HUES6 (cell line): ENCODE results near the gene PTPN7.
A peak's percentile ranks its signal among the peaks of the same experiment; 100 is the strongest.
"Not testable (repeated sequence)": the region's sequence is repeated elsewhere in the genome, so short reads cannot be mapped to it uniquely, and the experiment has no call there.

Experiments used
- H3K27ac ChIP-seq: 2 replicates; pipeline ENCODE4 v1.7.0; 2013; ENCODE audit warnings: low read depth, mild to moderate bottlenecking, low read length, inconsistent platforms
- H3K27me3 ChIP-seq: 2 replicates; pipeline ENCODE4 v1.6.1; 2013; ENCODE audit warnings: low read length; ENCODE audit not compliant: control insufficient read depth, insufficient read depth
- H3K36me3 ChIP-seq: 2 replicates; pipeline ENCODE4 v1.6.1; 2013; ENCODE audit warnings: low read length; ENCODE audit not compliant: control insufficient read depth, insufficient read depth
- H3K4me1 ChIP-seq: 2 replicates; pipeline ENCODE4 v1.6.1; 2013; ENCODE audit warnings: low read length; ENCODE audit not compliant: control insufficient read depth, insufficient read depth
- H3K4me3 ChIP-seq: 2 replicates; pipeline ENCODE4 v1.5.1; 2013; ENCODE audit warnings: low read depth, low read length
- H3K9ac ChIP-seq: one replicate; pipeline ENCODE4 v1.6.1; 2013; ENCODE audit warnings: mild to moderate bottlenecking, low read length
- H3K9me3 ChIP-seq: 2 replicates; pipeline ENCODE4 v1.6.1; 2013; ENCODE audit warnings: low read depth, low read length; ENCODE audit not compliant: control insufficient read depth, insufficient read depth

The PTPN7 gene

GRCh38 chr1:202200112-202200548 is 39.7 kb upstream of the PTPN7 start:
- no peaks in the 10 kb centered on the region for H3K9me3 ChIP-seq
- peaks cover 12% of the 10 kb centered on the region for H3K27me3 ChIP-seq
- H3K4me1 ChIP-seq: peaks cover 2% of the 10 kb centered on the region; the same call in 1 of the 2 replicates
- H3K4me3 ChIP-seq: no peak overlapping the region
- H3K27ac ChIP-seq: no peak overlapping the region
- H3K36me3 ChIP-seq: no peaks in the 10 kb centered on the region
- H3K9ac ChIP-seq: no peak overlapping the region

GRCh38 chr1:202199040-202199889 is 38.9 kb upstream of the PTPN7 start:
- no peak overlapping the region for H3K4me3 ChIP-seq
- H3K9ac ChIP-seq: no peak overlapping the region
- H3K27ac ChIP-seq: no peak overlapping the region
- no peaks in the 10 kb centered on the region for H3K36me3 ChIP-seq
- peaks cover 21% of the 10 kb centered on the region for H3K27me3 ChIP-seq
- H3K9me3 ChIP-seq: no peaks in the 10 kb centered on the region
- peaks cover 4% of the 10 kb centered on the region; the same call in 1 of the 2 replicates for H3K4me1 ChIP-seq

- Histone ChIP-seq H3K4me1 (peaks cover 8% of the 10 kb centered on the region; the same call in 1 of the 2 replicates), H3K4me3 (no peak overlapping the region), H3K9ac (no peak overlapping the region), H3K9me3 (no peaks in the 10 kb centered on the region), H3K36me3 (no peaks in the 10 kb centered on the region), H3K27me3 (peaks cover 30% of the 10 kb centered on the region), H3K27ac (no peak overlapping the region)
These were observed 37.9 kb upstream of the PTPN7 start for GRCh38 chr1:202198366-202198724.

GRCh38 chr1:202197653-202198365 is 37.4 kb upstream of the PTPN7 start:
- Histone ChIP-seq H3K9me3 (no peaks in the 10 kb centered on the region), H3K27me3 (peaks cover 35% of the 10 kb centered on the region), H3K9ac (no peak overlapping the region), H3K4me1 (peaks cover 13% of the 10 kb centered on the region; the same call in 1 of the 2 replicates), H3K27ac (no peak overlapping the region), H3K36me3 (no peaks in the 10 kb centered on the region), H3K4me3 (no peak overlapping the region)

- Histone ChIP-seq H3K27ac (no peak overlapping the region), H3K4me3 (peak overlapping the region; percentile 51), H3K9ac (no peak overlapping the region), H3K4me1 (peaks cover 12% of the 10 kb centered on the region; the same call in 1 of the 2 replicates), H3K9me3 (no peaks in the 10 kb centered on the region), H3K27me3 (peaks cover 38% of the 10 kb centered on the region), H3K36me3 (no peaks in the 10 kb centered on the region)
These were observed 33.9 kb upstream of the PTPN7 start for GRCh38 chr1:202194328-202194648.

GRCh38 chr1:202193614-202194327 is 33.4 kb upstream of the PTPN7 start, which contains the start of gene LGR6:
TSS of gene LGR6 (plus strand) at chr1:202193799. CDS start at chr1:202193990, 191 bp downstream.
- Histone ChIP-seq H3K27ac (no peak within 1 kb of the TSS), H3K36me3 (no peaks in the 10 kb centered on the region), H3K4me3 (peak within 1 kb of the TSS; percentile 51)

GRCh38 chr1:202192770-202193613 is 32.6 kb upstream of the PTPN7 start:
- Histone ChIP-seq H3K9ac (no peak overlapping the region), H3K9me3 (no peaks in the 10 kb centered on the region), H3K27me3 (peaks cover 38% of the 10 kb centered on the region), H3K4me1 (peaks cover 16% of the 10 kb centered on the region; the same call in 1 of the 2 replicates), H3K36me3 (no peaks in the 10 kb centered on the region), H3K4me3 (peak overlapping the region; percentile 51), H3K27ac (no peak overlapping the region)

More at GRCh38 chr1:202193614-202194327, 33.4 kb upstream of the PTPN7 start, which contains the start of gene LGR6:
- H3K27me3 ChIP-seq: peaks cover 38% of the 10 kb centered on the region
- H3K9ac ChIP-seq: no peak within 1 kb of the TSS
- H3K4me1 ChIP-seq: peaks cover 16% of the 10 kb centered on the region; the same call in 1 of the 2 replicates
- H3K9me3 ChIP-seq: no peaks in the 10 kb centered on the region

- H3K27ac ChIP-seq, H3K4me3 ChIP-seq, H3K9me3 ChIP-seq, H3K9ac ChIP-seq, H3K36me3 ChIP-seq: not testable (repeated sequence)
- peaks cover 16% of the 10 kb centered on the region; the same call in 1 of the 2 replicates for H3K4me1 ChIP-seq
- H3K27me3 ChIP-seq: peaks cover 38% of the 10 kb centered on the region
These were observed 31.0 kb upstream of the PTPN7 start for GRCh38 chr1:202191391-202191790.

GRCh38 chr1:202189918-202190715 is 29.7 kb upstream of the PTPN7 start:
- no peak overlapping the region for H3K27ac ChIP-seq
- no peaks in the 10 kb centered on the region for H3K36me3 ChIP-seq
- peaks cover 18% of the 10 kb centered on the region for H3K4me1 ChIP-seq
- H3K4me3 ChIP-seq: no peak overlapping the region
- H3K9me3 ChIP-seq: no peaks in the 10 kb centered on the region
- no peak overlapping the region for H3K9ac ChIP-seq
- peaks cover 25% of the 10 kb centered on the region for H3K27me3 ChIP-seq
